C4-2B (cell line): ENCODE data around the gene KIAA0586.

ENCODE experiments used
- H3K27ac ChIP-seq: fragments of 450-650 bp; 2 replicates; pipeline ENCODE4 v1.5.1; 2017
- CTCF ChIP-seq: fragments of 450-650 bp; conservative IDR thresholded peaks from 2 replicates; pipeline ENCODE4 v1.5.1; 2017; ENCODE audit warnings: mild to moderate bottlenecking
- ZFX ChIP-seq: fragments of 450-650 bp; IDR thresholded peaks from 2 replicates; pipeline ENCODE4 v1.6.1; 2017

KIAA0586 gene

GRCh38 chr14:58533446-58533845 lies 105.9 kb downstream of the KIAA0586 start:
- H3K27ac ChIP-seq, result no peak overlapping the region
- TF ChIP-seq ZFX, result no peak
- TF ChIP-seq CTCF, result no peak

GRCh38 chr14:58535044-58535443 lies 107.5 kb downstream of the KIAA0586 start:
- H3K27ac ChIP-seq, result no peak overlapping the region
- TF ChIP-seq CTCF, result no peak
- no peak for TF ChIP-seq ZFX

- TF ChIP-seq ZFX, result no peak
- no peak for TF ChIP-seq CTCF
- no peak overlapping the region for H3K27ac ChIP-seq
Observed at GRCh38 chr14:58537004-58537403, 109.5 kb downstream of the KIAA0586 start.

GRCh38 chr14:58540749-58541632 lies 113.5 kb downstream of the KIAA0586 start:
- no peak overlapping the region for H3K27ac ChIP-seq
- no peak for TF ChIP-seq CTCF
- no peak for TF ChIP-seq ZFX

- no peak overlapping the region for H3K27ac ChIP-seq
- TF ChIP-seq ZFX (no peak), CTCF (no peak)
Observed at GRCh38 chr14:58541633-58542022, 114.1 kb downstream of the KIAA0586 start.

GRCh38 chr14:58543253-58543652 lies 115.7 kb downstream of the KIAA0586 start:
- TF ChIP-seq ZFX (no peak), CTCF (no peak)
- H3K27ac ChIP-seq, result no peak overlapping the region

- H3K27ac ChIP-seq, result no peak overlapping the region
- TF ChIP-seq ZFX, result no peak
- TF ChIP-seq CTCF, result no peak
Observed at GRCh38 chr14:58547649-58548048, 120.1 kb downstream of the KIAA0586 start.
